H1 (cell line): ENCODE results near the gene SZT2.
"Not testable (repeated sequence)": the region's sequence is repeated elsewhere in the genome, so short reads cannot be mapped to it uniquely, and the experiment has no call there.

Experiments
- ATF3 ChIP-seq: IDR thresholded peaks from 2 replicates; pipeline ENCODE4 v1.6.1; 2011; ENCODE audit warnings: low read depth, mild to moderate bottlenecking, low read length; ENCODE audit not compliant: insufficient read depth
- CTBP2 ChIP-seq: IDR thresholded peaks from 2 replicates; pipeline ENCODE4 v1.7.0; 2011; ENCODE audit warnings: borderline replicate concordance, mild to moderate bottlenecking, moderate library complexity, mixed read lengths, low read length; ENCODE audit not compliant: insufficient read depth, insufficient read length
- CTCF ChIP-seq, 3 experiments: IDR thresholded peaks; 1 replicate in 2 of 3; 2 replicates in 1 of 3; pipeline versions ENCODE4 v1.5.1 to v1.6.1; 2011; ENCODE audit warnings: low read length in 3 of 3, mild to moderate bottlenecking in 3 of 3, inconsistent platforms in 2 of 3, low read depth in 1 of 3, moderate library complexity in 1 of 3; ENCODE audit not compliant: insufficient read depth in 1 of 3; ENCODE audit errors: control extremely low read depth in 1 of 3
- EP300 ChIP-seq, 2 experiments: IDR thresholded peaks; 1 replicate in 1 of 2; 2 replicates in 1 of 2; pipeline ENCODE4 v1.6.1; 2011 to 2012; ENCODE audit warnings: low read depth in 2 of 2, low read length in 2 of 2, mild to moderate bottlenecking in 2 of 2, borderline replicate concordance in 1 of 2, inconsistent platforms in 1 of 2, moderate library complexity in 1 of 2
- FOSL1 ChIP-seq: IDR thresholded peaks from 2 replicates; pipeline ENCODE4 v1.6.1; 2011; ENCODE audit warnings: mild to moderate bottlenecking, low read depth, low read length, moderate library complexity; ENCODE audit not compliant: insufficient read depth
- NANOG ChIP-seq: IDR thresholded peaks from 2 replicates; pipeline ENCODE4 v1.6.1; 2011; ENCODE audit warnings: low read length, low read depth, mild to moderate bottlenecking, inconsistent platforms; ENCODE audit not compliant: insufficient read depth, poor library complexity, severe bottlenecking
- PHF8 ChIP-seq: fragments of 200-600 bp; sonication (generic); conservative IDR thresholded peaks from 2 replicates; pipeline ENCODE4 v1.7.1; 2012; ENCODE audit warnings: low read depth, mild to moderate bottlenecking, inconsistent platforms, low read length, moderate library complexity
- POLR2A ChIP-seq, 2 experiments: IDR thresholded peaks; 1 replicate in 1 of 2; 2 replicates in 1 of 2; pipeline ENCODE4 v1.6.1; 2011; ENCODE audit warnings: low read depth in 2 of 2, low read length in 2 of 2, mild to moderate bottlenecking in 2 of 2; ENCODE audit errors: control extremely low read depth in 1 of 2
- SAP30 ChIP-seq: fragments of 300-600 bp; sonication (generic); IDR thresholded peaks from 2 replicates; pipeline ENCODE4 v1.7.1; 2012; ENCODE audit warnings: low read length, moderate library complexity, mild to moderate bottlenecking, inconsistent platforms; ENCODE audit not compliant: insufficient read depth, insufficient replicate concordance
- SP1 ChIP-seq: IDR thresholded peaks from 2 replicates; pipeline ENCODE4 v1.6.1; 2011; ENCODE audit warnings: low read depth, low read length
- USF2 ChIP-seq: IDR thresholded peaks from 2 replicates; pipeline ENCODE4 v1.6.1; 2011; ENCODE audit warnings: low read length, improper control_type of control experiment
- YY1 ChIP-seq: IDR thresholded peaks from 2 replicates; pipeline ENCODE4 v1.6.1; 2011; ENCODE audit warnings: low read depth, mild to moderate bottlenecking, low read length

- not testable (repeated sequence) for TF ChIP-seq SP1; EP300 (IDR thresholded peaks at IDR 0.05; ENCODE audit: borderline replicate concordance in 1 of 2, low read depth in 2 of 2, low read length in 2 of 2); SAP30; CTCF (IDR thresholded peaks at IDR 0.05; ENCODE audit: control extremely low read depth in 1 of 3, insufficient read depth in 1 of 3, low read depth in 1 of 3, low read length in 3 of 3); POLR2A (IDR thresholded peaks at IDR 0.05; ENCODE audit: control extremely low read depth in 1 of 2, low read depth in 2 of 2, low read length in 2 of 2); FOSL1; YY1; ATF3; USF2; CTBP2; NANOG; PHF8
Measured at GRCh38 chr1:43413426-43413825, 23.7 kb downstream of the SZT2 start.
